GM23248 (cell line): ENCODE results near the gene MRPS34.

ENCODE experiments used
- EZH2 ChIP-seq: fragments of 200-600 bp; sonication (generic); IDR thresholded peaks from 2 replicates; pipeline ENCODE4 v1.6.1; 2018; ENCODE audit warnings: antibody characterized with exemption, mild to moderate bottlenecking; ENCODE audit not compliant: insufficient read depth, poor library complexity, severe bottlenecking
- EZH2phosphoT487 ChIP-seq: fragments of 200-600 bp; sonication (generic); IDR thresholded peaks from 2 replicates; pipeline ENCODE4 v1.6.1; 2018; ENCODE audit warnings: antibody characterized with exemption, moderate library complexity, mild to moderate bottlenecking, low read depth; ENCODE audit not compliant: insufficient read depth

DNA sequence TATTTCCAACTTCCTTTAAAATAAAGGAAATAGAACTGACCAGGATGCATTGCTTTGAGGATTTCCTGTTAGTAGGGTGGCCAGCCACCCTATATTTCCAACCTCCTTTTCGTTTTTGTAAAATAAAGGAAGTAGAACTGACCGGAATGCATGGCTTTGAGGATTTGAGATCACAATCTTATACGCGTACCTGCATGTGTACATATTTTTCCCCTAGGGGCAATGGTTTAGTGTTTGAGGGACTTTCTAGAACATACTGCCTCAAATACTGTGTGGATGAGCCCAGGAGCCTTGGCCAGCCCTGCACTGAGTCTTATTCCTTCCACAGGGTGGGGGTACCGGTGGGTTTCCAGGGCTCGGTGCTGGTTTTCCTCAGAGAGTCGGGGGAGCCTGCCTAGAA is 41.3 kb downstream of the MRPS34 start:
- TF ChIP-seq EZH2phosphoT487, result no peak
- TF ChIP-seq EZH2, result no peak
